Activated CD4-positive, alpha-beta memory T cell treated with anti-CD3 and anti-CD28 coated beads, Interleukin-2, amount 10 ng/mL, durations not matched to agents 7 days and 5 days (primary cell): ENCODE measurements around the gene SHISA5. TPM values are rescaled to one million over a fixed set of nuclear protein-coding genes. Genes with fewer than 3 reads are reported as not detected.

Source experiments
- CTCF ChIA-PET: fragments of 350-600 bp; sonication (Branson Sonifier 250); formaldehyde crosslinking; loops from one replicate; lab custom pipeline; 2021; ENCODE audit warnings: antibody characterized with exemption, inconsistent platforms; lab: Charles Lee
- POLR2A ChIA-PET: fragments of 350-600 bp; sonication (Branson Sonifier 250); formaldehyde crosslinking; loops from one replicate; lab custom pipeline; 2021; ENCODE audit warnings: antibody characterized with exemption; lab: Charles Lee
- DNase-seq: peaks from one replicate; pipeline ENCODE4 v3.0.0-alpha.2; 2020
- H3K27ac Mint-ChIP-seq: one replicate; pipeline ENCODE4 v1.8.0; 2021; ENCODE audit warnings: mild to moderate bottlenecking, mixed read lengths
- H3K27me3 Mint-ChIP-seq: one replicate; pipeline ENCODE4 v1.8.0; 2021; ENCODE audit warnings: mixed read lengths
- H3K36me3 Mint-ChIP-seq: one replicate; pipeline ENCODE4 v1.8.0; 2021; ENCODE audit warnings: low read depth, mixed read lengths
- H3K4me1 Mint-ChIP-seq: one replicate; pipeline ENCODE4 v1.8.0; 2021; ENCODE audit warnings: mixed read lengths
- H3K4me3 Mint-ChIP-seq: one replicate; pipeline ENCODE4 v1.8.0; 2021; ENCODE audit warnings: mild to moderate bottlenecking, mixed read lengths
- H3K9me3 Mint-ChIP-seq: one replicate; pipeline ENCODE4 v1.8.0; 2021; ENCODE audit warnings: mixed read lengths
- total RNA-seq, 2 experiments: library from RNA; stranded (reverse); gene quantifications; one replicate each; pipeline ENCODE4 v1.2.3, GENCODE V29; 2021

SHISA5 gene
- total RNA-seq, 2 experiments from 2014 or later: 336 to 337 TPM

GRCh38 chr3:48518069-48518468, 14.1 kb upstream of the SHISA5 start:
- Mint-ChIP-seq H3K36me3 (peaks cover 5% of the 10 kb centered on the region), H3K4me3 (no peak overlapping the region), H3K27ac (peak overlapping the region; percentile 70), H3K4me1 (peaks cover 69% of the 10 kb centered on the region), H3K9me3 (no peaks in the 10 kb centered on the region), H3K27me3 (peaks cover 2% of the 10 kb centered on the region)
- ChIA-PET CTCF (interaction anchor here (2.5 kb wide), 1 partner anchor 82 kb away, joined by 9 read pairs; no protein-coding TSS in a partner anchor), POLR2A (no interaction called here)
- no peak for DNase-seq

GRCh38 chr3:48516571-48516970, 12.6 kb upstream of the SHISA5 start:
- Mint-ChIP-seq H3K4me1 (peaks cover 74% of the 10 kb centered on the region), H3K27me3 (peaks cover 6% of the 10 kb centered on the region), H3K36me3 (peaks cover 5% of the 10 kb centered on the region), H3K9me3 (no peaks in the 10 kb centered on the region), H3K27ac (peak overlapping the region; percentile 68), H3K4me3 (peak overlapping the region; percentile 46)
- ChIA-PET CTCF (interaction anchor here (1.1 to 3.1 kb wide), 2 partner anchors 30 to 80 kb away, joined by 3 to 24 read pairs; no protein-coding TSS in a partner anchor), POLR2A (interaction anchor here (0.9 to 2.5 kb wide), 4 partner anchors 9 to 50 kb away, joined by 3 to 17 read pairs (median 5); partner anchors contain the start of gene SHISA5)
- peak; percentile 66 for DNase-seq

- Mint-ChIP-seq H3K36me3 (peaks cover 2% of the 10 kb centered on the region), H3K4me3 (peak overlapping the region; percentile 32), H3K27me3 (peaks cover 16% of the 10 kb centered on the region), H3K27ac (peak overlapping the region; percentile 72), H3K4me1 (peaks cover 69% of the 10 kb centered on the region), H3K9me3 (no peaks in the 10 kb centered on the region)
- DNase-seq: peak; percentile 74
- POLR2A ChIA-PET: interaction anchor here (0.9 to 2.5 kb wide), 8 partner anchors 10 to 75 kb away, joined by 3 to 19 read pairs (median 7); partner anchors contain the start of genes ATRIP, CCDC51 and SHISA5
- CTCF ChIA-PET: interaction anchor here (0.7 to 3.1 kb wide), 10 partner anchors 10 to 114 kb away, joined by 3 to 24 read pairs (median 4); partner anchors contain the start of genes CCDC51 and TMA7
Observed at GRCh38 chr3:48514431-48515227, 10.7 kb upstream of the SHISA5 start.

- H3K27ac Mint-ChIP-seq: no peak overlapping the region
- peaks cover under 1% of the 10 kb centered on the region for H3K36me3 Mint-ChIP-seq
Observed at GRCh38 chr3:48511551-48511950, 7.6 kb upstream of the SHISA5 start.

GRCh38 chr3:48507256-48508061, 3.5 kb upstream of the SHISA5 start:
- DNase-seq: peak; percentile 82
- Mint-ChIP-seq H3K36me3 (no peaks in the 10 kb centered on the region), H3K27ac (peak overlapping the region; percentile 83), H3K4me1 (peaks cover 56% of the 10 kb centered on the region), H3K4me3 (no peak overlapping the region), H3K27me3 (peaks cover 16% of the 10 kb centered on the region), H3K9me3 (no peaks in the 10 kb centered on the region)
- ChIA-PET CTCF (interaction anchor here (0.7 to 4.9 kb wide), 14 partner anchors 23 to 107 kb away, joined by 3 to 43 read pairs (median 6); partner anchors contain the start of gene PFKFB4), POLR2A (interaction anchor here (0.5 to 1.7 kb wide), 11 partner anchors 10 to 72 kb away, joined by 3 to 20 read pairs (median 5); partner anchors contain the start of genes ATRIP, CCDC51 and PFKFB4)

More at GRCh38 chr3:48511551-48511950, 7.6 kb upstream of the SHISA5 start:
- H3K27me3 Mint-ChIP-seq: peaks cover 18% of the 10 kb centered on the region
- H3K4me1 Mint-ChIP-seq: peaks cover 55% of the 10 kb centered on the region
- no peak overlapping the region for H3K4me3 Mint-ChIP-seq
- no peaks in the 10 kb centered on the region for H3K9me3 Mint-ChIP-seq
- POLR2A ChIA-PET: interaction anchor here (1.1 kb wide), 2 partner anchors 38 to 40 kb away, joined by 4 to 5 read pairs; no protein-coding TSS in a partner anchor
- CTCF ChIA-PET: interaction anchor here (1.1 to 1.5 kb wide), 2 partner anchors 38 to 75 kb away, joined by 3 to 7 read pairs; no protein-coding TSS in a partner anchor
- DNase-seq: no peak

GRCh38 chr3:48505968-48506504, 2.1 kb upstream of the SHISA5 start:
- CTCF ChIA-PET: interaction anchor here (1.0 to 4.9 kb wide), 4 partner anchors 44 to 105 kb away, joined by 6 to 43 read pairs (median 9); no protein-coding TSS in a partner anchor
- Mint-ChIP-seq H3K4me3 (no peak overlapping the region), H3K27me3 (peaks cover 7% of the 10 kb centered on the region), H3K36me3 (peaks cover 8% of the 10 kb centered on the region), H3K4me1 (peaks cover 65% of the 10 kb centered on the region), H3K27ac (no peak overlapping the region), H3K9me3 (no peaks in the 10 kb centered on the region)
- POLR2A ChIA-PET: interaction anchor here (1.0 to 3.5 kb wide), 6 partner anchors 10 to 71 kb away, joined by 3 to 33 read pairs (median 10); partner anchors contain the start of gene CCDC51
- no peak for DNase-seq

- DNase-seq: no peak
- Mint-ChIP-seq H3K27me3 (peaks cover 4% of the 10 kb centered on the region), H3K4me3 (peak overlapping the region; percentile 79), H3K4me1 (peaks cover 70% of the 10 kb centered on the region), H3K9me3 (no peaks in the 10 kb centered on the region), H3K36me3 (peaks cover 17% of the 10 kb centered on the region), H3K27ac (no peak overlapping the region)
- ChIA-PET POLR2A (interaction anchor here (1.0 to 3.5 kb wide), 8 partner anchors 11 to 60 kb away, joined by 3 to 33 read pairs (median 4); no protein-coding TSS in a partner anchor), CTCF (interaction anchor here (0.6 to 4.9 kb wide), 6 partner anchors 10 to 69 kb away, joined by 3 to 43 read pairs (median 4); no protein-coding TSS in a partner anchor)
Observed at GRCh38 chr3:48505146-48505545, 1.2 kb upstream of the SHISA5 start.

- H3K27me3 Mint-ChIP-seq: no peaks in the 10 kb centered on the region
- peaks cover 28% of the 10 kb centered on the region for H3K36me3 Mint-ChIP-seq
- peak overlapping the region; percentile 79 for H3K4me3 Mint-ChIP-seq
- H3K9me3 Mint-ChIP-seq: no peaks in the 10 kb centered on the region
- no peak for DNase-seq
- H3K4me1 Mint-ChIP-seq: peaks cover 72% of the 10 kb centered on the region
- ChIA-PET POLR2A (interaction anchor here (0.8 to 3.5 kb wide), 10 partner anchors 12 to 103 kb away, joined by 3 to 33 read pairs (median 4); partner anchors contain the start of genes CCDC51 and TMA7), CTCF (interaction anchor here (1.9 to 4.9 kb wide), 2 partner anchors 30 to 67 kb away, joined by 5 to 43 read pairs; no protein-coding TSS in a partner anchor)
- peak overlapping the region; percentile 71 for H3K27ac Mint-ChIP-seq
Observed at GRCh38 chr3:48503401-48504050, 448 bp downstream of the SHISA5 start.

- H3K36me3 Mint-ChIP-seq: peaks cover 34% of the 10 kb centered on the region
- H3K9me3 Mint-ChIP-seq: no peaks in the 10 kb centered on the region
- CTCF ChIA-PET: no interaction called here
- H3K4me1 Mint-ChIP-seq: peaks cover 70% of the 10 kb centered on the region
- DNase-seq: no peak
- H3K4me3 Mint-ChIP-seq: peak overlapping the region; percentile 79
- peak overlapping the region; percentile 71 for H3K27ac Mint-ChIP-seq
- POLR2A ChIA-PET: interaction anchor here (1.0 to 3.5 kb wide), 2 partner anchors 36 to 46 kb away, joined by 3 to 15 read pairs; no protein-coding TSS in a partner anchor
- no peaks in the 10 kb centered on the region for H3K27me3 Mint-ChIP-seq
Observed at GRCh38 chr3:48502728-48503168, 1.2 kb downstream of the SHISA5 start.

- POLR2A ChIA-PET: interaction anchor here (1.0 to 3.5 kb wide), 3 partner anchors 35 to 47 kb away, joined by 3 to 15 read pairs (median 3); a partner anchor contains a TSS
- H3K4me1 Mint-ChIP-seq: peaks cover 64% of the 10 kb centered on the region
- peak overlapping the region; percentile 79 for H3K4me3 Mint-ChIP-seq
Observed at GRCh38 chr3:48502121-48502520, 1.9 kb downstream of the SHISA5 start.

GRCh38 chr3:48501196-48501595, 2.8 kb downstream of the SHISA5 start:
- ChIA-PET POLR2A (interaction anchor here (1.2 to 1.3 kb wide), 2 partner anchors 35 to 62 kb away, joined by 3 read pairs; partner anchors contain the start of gene CCDC51), CTCF (interaction anchor here (0.7 to 2.6 kb wide), 3 partner anchors 65 to 863 kb away, joined by 3 to 7 read pairs (median 4); no protein-coding TSS in a partner anchor)
- peaks cover 55% of the 10 kb centered on the region for H3K4me1 Mint-ChIP-seq
- H3K4me3 Mint-ChIP-seq: no peak overlapping the region
- DNase-seq: no peak
- peak overlapping the region; percentile 47 for H3K27ac Mint-ChIP-seq
- H3K36me3 Mint-ChIP-seq: peaks cover 39% of the 10 kb centered on the region
- no peaks in the 10 kb centered on the region for H3K9me3 Mint-ChIP-seq
- H3K27me3 Mint-ChIP-seq: no peaks in the 10 kb centered on the region

More at GRCh38 chr3:48502121-48502520, 1.9 kb downstream of the SHISA5 start:
- CTCF ChIA-PET: interaction anchor here (1.0 to 2.6 kb wide), 2 partner anchors 66 to 101 kb away, joined by 4 to 7 read pairs; no protein-coding TSS in a partner anchor
- Mint-ChIP-seq H3K36me3 (peaks cover 39% of the 10 kb centered on the region), H3K27me3 (no peaks in the 10 kb centered on the region), H3K9me3 (no peaks in the 10 kb centered on the region), H3K27ac (peak overlapping the region; percentile 25)
- DNase-seq: no peak
